SKM-1 (cell line): Measurements from ENCODE around the gene TIMM22.
"Not testable (repeated sequence)": the region's sequence is repeated elsewhere in the genome, so short reads cannot be mapped to it uniquely, and the experiment has no call there.

Experiments
- DNase-seq: peaks from one replicate; lab custom pipeline; 2025; ENCODE audit not compliant: unreplicated experiment; lab: John Stamatoyannopoulos, UW

The TIMM22 gene

GRCh38 chr17:996554-997344 is at the start of gene TIMM22:
TSS of gene TIMM22 (plus strand) at chr17:997129. CDS start at chr17:997143, 14 bp downstream.
- DNase-seq = peak; percentile 68

DNA sequence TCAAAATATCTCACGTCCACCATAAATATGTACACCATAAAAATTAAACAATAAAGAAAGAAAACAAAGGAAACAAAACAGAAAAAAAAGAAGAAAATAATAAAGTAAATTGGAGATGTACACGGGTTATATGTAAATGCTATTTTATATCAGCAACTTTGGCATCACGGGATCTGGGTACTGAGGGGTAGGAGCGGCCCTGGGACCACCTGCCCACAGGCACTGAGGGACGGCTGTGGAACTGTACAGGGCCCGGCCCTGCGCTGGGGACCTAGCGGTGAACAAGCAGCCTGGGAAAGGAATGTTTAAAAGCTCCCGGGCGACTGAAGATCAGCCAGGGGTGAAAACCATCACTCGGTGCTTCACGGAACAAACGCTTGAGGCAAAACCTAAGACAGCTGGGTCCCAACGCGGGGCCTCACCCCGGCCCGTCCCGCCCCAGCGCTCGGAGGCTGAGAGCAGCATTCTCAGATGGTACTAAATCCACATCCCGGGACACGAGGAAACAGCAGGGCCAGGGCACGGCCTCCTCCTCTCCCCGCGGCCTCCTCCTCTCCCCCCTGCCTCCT is 48.6 kb upstream of the TIMM22 start:
- DNase-seq = no peak

DNA sequence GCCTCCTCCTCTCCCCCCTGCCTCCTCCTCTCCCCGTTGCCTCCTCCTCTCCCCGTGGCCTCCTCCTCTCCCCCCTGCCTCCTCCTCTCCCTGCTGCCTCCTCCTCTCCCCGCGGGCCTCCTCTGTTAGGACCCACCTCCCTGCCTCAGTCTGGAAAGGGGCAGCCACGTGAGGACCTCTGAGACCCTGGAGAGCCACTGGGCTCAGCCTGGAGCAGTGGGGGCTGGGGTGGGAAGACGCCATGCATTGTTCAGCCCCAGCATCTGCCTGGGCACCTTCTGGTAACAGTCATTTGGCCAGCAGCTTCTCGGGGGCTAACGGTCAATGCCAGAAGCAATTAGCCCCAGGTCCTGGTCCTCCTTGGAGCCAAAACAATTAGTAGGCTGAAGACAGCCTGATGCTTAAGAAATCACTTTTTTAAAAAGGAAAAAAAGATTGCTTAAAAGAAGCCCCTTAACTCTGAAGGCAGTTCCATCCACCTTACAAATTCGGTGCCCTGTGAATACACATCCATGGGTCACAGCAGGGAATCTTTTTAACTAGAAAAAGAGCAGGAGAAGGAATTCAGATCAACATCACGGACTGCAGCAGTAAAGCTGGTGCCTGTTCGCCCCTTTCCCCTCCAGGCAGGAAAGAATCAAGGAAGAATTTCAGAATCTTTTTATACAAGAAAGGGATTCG is 47.2 kb upstream of the TIMM22 start:
- no peak for DNase-seq

DNA sequence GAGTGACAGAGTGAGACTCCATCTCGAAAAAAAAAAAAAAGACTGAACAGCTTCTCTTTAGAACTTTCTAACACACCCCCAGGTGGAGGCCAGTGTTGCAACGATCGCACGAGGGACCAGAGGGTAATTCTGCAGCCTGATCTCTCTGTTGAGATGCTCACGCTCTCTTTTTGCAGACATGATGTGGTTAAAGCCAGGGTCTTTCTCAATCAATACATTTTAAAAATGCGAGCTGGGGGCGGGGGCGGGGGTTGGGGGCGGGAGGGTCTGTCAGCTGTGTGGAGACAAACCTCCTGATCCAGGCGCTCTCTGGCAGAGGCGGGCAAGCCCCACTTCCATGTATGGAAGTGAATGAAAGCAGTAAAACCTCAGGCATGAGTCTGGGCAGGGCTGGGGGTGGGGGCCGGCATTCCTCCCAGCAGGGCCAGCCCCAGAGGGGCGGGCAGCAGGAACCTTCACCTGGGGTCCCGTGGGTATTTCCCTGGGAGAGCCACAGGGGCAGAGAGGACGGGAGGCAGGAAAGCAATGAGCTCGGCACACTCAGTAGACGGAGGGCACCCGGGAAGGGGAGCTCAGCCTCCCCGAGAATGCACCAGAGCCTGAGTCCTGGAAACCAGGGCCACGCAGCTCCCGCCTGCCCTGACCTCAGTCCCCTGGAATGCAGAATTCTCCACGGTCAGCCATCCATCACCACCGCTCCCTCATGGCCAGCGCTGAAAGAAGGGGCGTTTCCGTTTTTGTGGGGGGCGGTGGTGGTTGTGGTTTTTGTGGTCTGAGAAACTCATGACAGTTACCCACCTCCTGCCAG is 45.4 kb upstream of the TIMM22 start:
- no peak for DNase-seq

- DNase-seq = not testable (repeated sequence)
Measured at GRCh38 chr17:952592-952991, 44.3 kb upstream of the TIMM22 start.

DNA sequence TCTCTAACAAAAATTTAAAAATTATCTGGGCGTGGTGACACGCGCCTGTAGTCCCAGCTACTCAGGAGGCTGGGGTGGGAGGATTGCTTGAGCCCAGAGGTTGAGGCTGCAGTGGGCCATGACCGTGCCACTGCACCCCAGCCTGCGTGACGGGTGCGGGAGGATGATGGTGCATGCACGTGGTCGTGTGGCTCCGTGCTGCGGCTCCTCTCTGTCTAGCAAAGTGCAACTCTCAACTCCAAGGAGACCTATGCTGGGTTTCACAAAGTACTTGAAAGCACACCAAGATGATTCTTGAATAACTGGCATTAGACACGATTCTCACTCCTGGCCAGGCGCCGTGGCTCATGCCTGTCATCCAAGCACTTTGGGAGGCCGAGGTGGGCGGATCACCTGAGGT is 43.2 kb upstream of the TIMM22 start:
- no peak for DNase-seq

DNA sequence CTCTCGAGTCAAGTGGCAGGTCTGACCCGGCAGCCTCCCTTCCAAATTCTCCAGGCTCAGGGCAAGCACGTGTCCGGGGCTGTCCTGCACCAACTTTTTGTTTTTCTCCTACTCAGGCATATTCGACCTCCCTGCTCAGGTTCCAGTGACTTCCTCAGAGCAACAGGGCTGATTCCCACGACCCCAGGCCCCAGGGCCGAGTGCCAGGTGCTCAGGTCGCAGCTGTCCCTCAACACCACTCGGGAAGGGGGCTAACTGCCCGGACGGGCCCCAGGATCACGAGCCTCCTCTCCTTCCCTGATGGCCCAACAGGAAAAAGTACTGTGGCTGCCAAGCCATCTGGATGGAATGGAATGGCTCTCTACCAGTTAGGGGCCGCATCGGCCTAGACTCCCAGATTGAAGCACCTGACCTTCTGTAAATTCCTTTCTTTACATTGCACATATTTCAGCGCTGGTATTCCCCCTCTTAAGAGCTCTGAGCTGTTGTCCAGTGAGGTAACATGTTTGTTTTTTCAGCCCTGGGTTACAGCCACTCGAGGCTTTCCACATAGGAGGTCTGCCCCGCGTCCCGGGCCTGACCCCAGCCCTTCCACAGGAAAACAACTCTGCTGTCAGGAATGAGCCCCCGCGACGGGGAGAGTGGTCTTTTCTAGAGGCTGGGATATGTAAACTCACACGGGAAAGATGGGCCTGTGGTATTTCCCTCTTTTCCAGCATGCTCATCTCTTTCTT is 42.3 kb upstream of the TIMM22 start:
- no peak for DNase-seq

DNA sequence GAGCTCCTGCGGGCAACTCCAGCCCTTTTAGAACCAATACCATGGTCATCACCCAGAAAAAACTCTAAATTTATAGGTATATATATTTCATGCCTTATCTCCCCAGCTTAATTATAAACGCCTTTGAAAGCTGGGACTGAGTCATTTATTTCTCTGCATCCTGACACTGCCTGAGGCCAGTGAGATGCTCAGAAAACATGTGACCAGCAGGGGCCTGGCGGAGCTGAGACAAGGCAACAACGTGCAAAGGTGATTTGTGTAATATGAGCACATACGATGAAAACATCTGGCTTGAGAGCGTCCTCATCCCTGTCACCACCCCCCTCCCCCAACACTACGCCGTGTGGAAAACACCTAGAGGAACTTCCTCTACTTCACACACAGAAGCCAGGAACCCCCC is 40.0 kb upstream of the TIMM22 start:
- DNase-seq = no peak

DNA sequence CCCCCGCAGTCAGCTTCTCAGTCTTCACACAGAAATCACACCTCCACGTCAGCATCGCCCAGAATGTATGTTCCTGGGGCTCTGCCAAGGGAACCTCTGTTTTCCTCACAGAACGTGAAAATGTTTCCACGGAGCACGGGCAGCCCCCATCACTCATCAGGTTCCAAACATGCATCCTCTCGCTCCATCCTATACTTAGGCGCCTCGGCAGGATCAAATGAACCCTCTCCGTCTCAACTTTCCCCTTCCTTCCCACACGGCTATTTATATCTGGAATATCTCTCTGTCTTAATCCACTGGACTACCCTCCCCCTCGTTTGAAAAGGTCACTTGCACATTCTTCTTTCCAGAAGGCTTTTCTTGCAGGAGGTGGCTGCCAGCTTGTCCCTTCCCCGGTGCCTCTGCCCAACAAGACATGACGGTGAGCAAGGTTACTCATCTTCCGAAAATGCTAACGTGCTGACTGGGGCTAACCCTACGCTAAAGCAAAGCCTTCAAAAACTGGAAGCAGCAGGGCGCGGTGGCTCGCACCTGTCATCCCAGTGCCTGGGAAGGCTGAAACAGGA is 39.0 kb upstream of the TIMM22 start:
- DNase-seq = no peak

DNA sequence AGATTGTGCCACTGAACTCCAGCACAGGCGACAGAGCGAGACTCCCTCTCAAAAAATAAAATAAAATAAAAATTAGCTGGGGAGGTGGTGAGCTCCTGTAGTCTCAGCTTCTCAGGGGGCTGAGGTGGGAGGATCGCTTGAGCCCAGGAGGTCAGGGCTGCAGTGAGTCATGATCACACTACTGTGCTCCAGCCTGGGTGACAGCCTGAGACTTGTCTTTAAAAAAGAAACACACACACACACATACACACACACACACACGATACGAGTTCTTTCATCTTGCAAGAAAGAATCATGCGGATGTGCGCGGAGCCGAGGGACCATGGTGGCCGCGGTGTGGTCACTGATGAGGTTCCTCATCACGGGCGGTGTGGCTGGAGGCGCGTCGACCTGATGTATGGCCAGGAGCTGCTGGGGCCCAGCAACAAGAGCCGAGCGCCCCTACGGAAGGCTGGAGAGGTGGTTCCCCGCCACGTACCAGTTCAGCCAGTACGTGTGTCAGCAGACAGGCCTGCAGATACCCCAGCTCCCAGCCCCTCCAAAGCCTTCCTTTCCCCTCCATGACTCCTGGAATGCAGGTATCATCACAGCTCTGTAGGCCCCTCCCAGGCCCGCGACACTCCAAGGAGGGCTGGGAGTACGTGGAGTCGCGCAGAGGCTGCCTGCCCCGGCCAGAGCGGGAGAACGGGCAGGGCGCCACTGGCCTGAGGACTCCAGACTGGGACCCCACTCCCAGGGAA is 38.0 kb upstream of the TIMM22 start:
- DNase-seq = no peak

DNA sequence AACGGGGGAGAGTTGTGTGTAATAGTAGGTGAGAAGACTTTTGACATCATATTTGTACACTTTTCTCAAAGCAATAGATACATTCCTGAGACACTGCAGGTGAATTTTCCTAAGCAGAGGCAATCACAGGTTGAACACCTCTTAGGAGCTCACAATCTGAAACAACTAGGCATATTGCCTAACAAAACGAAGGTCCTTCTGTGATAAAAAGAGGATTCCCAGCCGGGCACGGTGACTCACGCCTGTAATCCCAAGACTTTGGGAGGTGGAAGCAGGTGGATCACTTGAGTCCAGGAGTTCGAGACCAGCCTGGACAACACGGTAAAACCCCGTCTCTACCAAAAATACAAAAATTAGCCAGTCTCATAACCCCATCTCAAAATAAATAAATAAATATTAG is 34.8 kb upstream of the TIMM22 start:
- DNase-seq = no peak

- DNase-seq = no peak
Measured at GRCh38 chr17:962670-963069, 34.3 kb upstream of the TIMM22 start.

DNA sequence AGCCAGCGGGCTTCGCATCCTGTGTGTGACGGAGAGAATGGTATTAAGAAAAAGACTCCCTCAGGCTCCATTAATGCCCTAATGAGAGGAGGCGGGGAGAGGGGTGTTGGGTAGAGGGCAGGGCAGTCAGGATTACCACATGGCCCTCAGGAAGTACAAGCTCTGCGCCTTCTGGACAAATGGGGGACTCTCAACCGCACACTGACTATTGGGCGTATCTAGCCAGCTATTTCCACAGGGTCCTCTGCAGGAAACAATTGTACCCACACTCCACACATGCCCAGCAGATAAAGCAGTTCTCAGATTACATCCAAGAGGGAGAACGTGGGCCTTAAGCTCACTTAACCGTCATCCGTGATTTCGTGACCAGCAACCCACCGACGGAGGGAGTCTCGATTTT is 32.1 kb upstream of the TIMM22 start:
- DNase-seq = no peak

- DNase-seq = no peak
Measured at GRCh38 chr17:965311-965989, 31.5 kb upstream of the TIMM22 start.

- no peak for DNase-seq
Measured at GRCh38 chr17:967122-967521, 29.8 kb upstream of the TIMM22 start.

- DNase-seq = no peak
Measured at GRCh38 chr17:968812-969730, 27.9 kb upstream of the TIMM22 start.

DNA sequence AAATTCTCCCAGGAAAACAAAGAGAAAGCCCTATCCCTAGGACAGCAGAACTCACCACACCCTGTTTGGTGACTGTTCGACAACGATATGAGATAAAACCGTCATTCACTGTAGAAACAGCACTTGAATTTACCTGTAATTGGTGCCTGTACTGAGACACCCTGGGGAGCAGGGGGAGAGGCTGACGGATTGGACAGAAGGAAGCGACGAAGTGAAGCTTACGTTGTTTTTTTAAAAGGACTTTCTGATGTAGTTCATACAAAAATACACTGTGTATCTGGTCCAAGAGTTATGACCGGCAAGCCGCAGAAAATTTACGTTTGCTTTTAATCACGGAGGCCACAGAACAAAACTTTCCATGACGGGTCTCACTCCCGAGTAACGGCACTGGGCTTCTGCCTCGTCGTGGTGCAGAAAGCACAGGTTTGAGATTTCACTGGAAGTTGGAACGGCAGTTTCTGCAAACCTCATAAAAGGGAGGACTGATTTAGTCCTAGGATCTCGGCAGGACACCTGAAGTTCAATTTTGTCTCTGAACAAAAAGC is 27.0 kb upstream of the TIMM22 start:
- DNase-seq = no peak

- no peak for DNase-seq
Measured at GRCh38 chr17:970364-970763, 26.6 kb upstream of the TIMM22 start.
